HG03064 (cell line): ENCODE data around the gene NANOS2.

Experiments
- ATAC-seq: cut with Tn5 transposase; IDR thresholded peaks from one replicate; pipeline ENCODE4 v1.9.1; 2021; ENCODE audit warnings: low read depth; ENCODE audit not compliant: unreplicated experiment

NANOS2 gene

DNA sequence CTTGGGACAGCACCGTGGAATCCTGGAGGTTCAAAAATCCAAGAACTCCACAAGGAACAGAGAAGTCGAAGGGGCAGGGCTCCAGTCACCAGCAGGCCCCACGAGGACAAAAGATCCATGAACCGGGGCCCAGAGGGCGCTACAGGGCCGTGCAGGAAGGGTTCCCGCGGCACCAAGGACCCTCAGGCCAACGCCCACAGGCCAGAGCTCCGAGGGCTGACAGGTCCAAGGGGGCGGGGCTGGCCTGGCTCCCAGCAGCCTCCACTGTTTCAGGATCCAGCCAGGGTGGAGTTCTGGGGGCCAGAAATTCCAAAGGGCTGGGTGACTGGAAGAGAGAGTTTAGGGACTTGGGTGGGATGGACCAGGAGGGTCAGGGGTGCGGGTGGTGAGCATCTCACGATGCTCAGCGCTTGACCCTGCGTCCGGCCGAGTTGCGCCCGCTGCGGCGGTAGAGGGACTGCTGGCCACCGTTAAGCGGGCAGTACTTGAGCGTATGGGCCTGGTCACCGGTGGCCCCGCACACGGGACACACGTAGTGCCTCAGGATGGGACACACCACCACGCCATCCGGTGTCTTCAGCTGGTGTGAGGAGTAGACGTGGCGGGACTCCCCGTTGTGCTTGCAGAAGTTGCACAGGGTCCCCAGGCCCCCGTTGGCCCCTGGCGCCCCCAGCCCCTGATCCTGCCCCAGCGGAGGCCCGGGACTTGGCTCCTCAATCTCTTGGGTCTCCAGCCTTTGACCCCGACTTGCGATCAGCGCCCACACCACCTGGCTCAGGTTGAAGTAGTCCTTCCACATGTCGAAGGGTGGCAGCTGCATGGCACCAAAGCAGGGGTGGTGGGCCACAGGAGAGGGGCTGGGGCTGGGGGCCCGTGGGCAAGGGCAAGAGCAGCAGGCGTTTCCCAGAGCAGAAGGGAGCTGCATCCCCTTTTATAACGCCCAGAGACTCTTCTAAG lies at the start of gene NANOS2:
Gene NANOS2 (minus strand): TSS at position 905 of the 957 bp plus-strand sequence. CDS start 85 bp downstream, at position 820.
- no peak for ATAC-seq

DNA sequence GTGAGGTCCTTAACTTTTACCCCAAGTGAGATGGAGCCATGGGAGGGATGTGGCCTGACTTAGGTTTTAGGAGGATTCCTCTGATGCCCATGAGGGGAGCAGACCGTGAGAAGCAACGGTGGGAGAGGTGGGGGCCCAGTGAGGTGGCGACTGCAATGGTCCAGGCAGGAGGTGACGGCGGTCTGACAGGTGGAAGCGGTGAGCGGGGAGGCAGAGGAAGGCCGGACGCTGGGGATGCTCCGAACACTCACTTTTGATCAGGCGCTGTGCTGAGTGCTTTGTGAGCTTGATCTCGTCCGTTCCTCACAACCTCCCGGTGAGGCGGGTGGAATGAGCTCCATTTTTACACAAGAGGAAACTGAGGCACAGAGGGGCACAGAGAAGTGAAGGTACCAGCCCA lies 47.4 kb upstream of the NANOS2 start:
- no peak for ATAC-seq

DNA sequence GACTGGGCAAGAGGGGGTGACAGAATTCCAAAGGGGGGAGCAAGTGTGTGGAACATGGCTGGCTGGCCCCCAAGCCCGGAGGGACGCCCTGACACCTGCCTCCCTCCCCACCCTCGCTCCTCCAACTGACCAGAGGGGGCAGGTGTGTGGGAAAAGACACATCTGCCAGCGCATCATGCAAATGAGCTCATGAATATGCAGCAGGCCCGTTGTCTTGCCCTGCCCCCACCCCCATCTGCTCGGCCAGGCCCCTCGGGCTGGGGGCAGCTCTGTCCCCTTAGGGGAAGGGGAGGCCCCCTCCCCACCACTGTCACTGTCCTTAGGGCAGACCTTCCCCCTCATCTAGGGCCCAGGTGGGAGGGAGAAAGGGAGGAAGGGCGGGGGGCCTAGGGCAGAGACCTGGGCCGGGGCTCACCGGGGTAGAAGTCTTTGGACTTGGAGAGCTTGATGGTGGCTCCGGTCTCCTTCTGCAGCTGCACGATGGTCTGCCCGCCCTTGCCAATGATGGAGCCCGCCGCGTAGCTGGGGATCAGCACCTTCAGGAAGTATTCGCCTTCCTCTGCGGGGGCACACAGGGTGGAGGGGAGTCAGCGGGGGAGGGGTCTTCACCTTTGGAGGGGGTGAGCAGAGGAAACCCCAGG lies 46.1 kb upstream of the NANOS2 start:
- ATAC-seq, result no peak

DNA sequence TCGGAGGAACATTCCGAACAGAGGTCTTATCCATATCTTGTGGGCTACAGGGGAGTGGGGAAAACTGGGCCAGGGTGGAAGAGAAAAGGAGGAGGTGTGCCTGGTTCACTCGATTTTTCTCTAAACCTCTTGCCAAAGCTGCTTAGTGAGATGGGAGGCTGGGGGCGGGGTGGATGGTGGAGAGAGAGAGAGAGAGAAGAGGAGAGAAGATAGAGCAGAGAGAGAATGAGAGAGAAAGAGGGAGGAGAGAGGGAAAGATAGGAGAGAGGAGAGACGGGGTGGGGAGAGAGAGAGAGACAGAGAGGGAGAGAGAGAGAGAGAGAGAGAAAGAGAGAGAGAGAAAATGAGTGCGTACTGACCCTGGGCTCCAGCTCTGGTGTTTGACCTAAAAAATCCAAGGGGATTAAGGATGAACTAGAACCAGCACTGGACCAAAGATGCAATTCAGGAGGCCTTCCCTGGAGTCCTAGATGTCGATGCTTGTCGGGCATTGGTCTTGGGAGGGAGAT lies 45.0 kb upstream of the NANOS2 start:
- ATAC-seq, result no peak

DNA sequence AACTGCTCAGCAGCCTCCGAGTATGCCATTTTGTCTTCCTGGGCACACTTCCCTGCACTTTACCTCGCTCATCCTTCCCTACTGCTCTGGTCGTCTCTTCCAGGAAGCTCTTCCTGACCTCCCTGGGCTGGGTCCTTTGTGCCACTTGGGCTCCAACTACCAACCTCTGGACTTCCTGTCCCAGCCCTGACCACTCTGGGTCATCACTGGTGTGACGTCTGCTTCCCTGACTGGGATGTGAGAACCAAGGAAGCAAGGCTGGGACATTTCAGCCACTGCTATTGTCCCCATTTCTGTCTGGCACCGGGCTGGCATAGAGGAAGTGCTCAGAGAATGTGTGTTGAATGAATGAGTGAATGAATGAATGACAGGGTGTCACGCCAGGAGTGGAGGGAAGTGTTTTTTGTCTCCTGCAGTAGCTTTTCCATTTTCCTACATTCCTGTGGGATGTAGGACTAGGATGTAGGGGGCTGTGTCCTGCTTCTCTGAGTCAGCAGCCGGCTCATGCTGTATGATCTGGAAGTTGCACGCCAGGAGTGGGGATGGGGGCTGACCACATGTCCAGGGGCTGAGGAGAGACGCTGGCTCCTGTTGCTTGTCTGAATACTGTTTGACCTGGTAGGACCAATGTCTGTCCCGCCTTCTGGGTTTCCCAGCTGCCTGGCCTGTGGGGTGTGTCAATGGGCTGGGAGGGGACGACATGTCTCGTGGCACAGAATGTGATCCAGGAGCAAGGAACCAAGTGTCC lies 44.4 kb upstream of the NANOS2 start:
- ATAC-seq, result no peak

DNA sequence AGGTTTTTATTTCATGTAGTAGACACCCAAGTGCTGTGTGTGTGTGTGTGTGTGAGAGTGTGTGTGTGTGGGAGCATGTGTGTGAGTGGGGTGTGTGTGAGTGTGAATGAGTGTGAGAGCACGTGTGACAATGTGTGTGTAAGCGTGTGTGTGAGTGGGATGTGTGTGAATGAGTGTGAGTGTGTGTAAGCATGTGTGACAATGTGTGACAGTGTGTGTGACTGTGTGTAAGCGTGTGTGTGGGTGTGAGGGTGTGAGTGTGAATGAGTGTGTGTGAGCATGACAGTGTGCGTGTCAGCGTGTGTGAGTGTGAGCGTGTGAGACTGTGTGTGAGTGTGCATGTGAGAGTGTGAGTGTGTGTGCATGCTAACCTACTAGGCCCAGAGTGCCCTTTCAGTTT lies 43.7 kb upstream of the NANOS2 start:
- ATAC-seq, result no peak

DNA sequence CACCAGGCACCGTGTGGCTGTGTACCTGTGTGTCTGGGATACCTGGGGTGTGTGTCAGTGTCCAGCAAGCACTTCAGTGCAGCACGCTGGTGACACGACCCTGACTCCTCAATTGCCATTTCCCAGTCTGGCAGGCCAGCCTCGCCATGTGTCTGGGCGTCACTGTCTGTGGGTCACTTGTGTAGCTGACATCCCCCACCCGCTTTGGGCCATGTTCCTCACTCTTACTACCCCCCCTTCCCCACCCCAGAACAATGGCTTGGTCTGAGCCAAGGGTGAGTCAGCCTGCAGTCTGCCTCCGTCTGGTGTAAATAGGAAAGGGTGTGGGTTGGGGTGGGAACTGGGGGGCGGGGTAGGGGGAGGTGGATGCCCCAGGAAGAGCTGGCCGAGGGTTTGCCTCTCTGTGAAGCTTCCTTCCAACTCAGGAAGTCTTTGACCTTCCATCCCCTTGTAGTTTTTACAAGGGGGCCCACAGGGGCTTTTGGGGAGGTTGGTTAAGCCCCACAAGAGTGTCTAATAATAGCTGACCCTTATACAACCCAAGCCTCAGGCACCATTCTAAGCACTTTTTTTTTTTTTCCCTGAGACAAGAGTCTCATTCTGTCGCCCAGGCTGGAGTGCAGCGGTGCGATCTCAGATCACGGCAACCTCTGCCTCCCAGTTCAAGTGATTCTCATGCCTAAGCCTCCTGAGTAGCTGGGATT lies 41.5 kb upstream of the NANOS2 start:
- no peak for ATAC-seq

DNA sequence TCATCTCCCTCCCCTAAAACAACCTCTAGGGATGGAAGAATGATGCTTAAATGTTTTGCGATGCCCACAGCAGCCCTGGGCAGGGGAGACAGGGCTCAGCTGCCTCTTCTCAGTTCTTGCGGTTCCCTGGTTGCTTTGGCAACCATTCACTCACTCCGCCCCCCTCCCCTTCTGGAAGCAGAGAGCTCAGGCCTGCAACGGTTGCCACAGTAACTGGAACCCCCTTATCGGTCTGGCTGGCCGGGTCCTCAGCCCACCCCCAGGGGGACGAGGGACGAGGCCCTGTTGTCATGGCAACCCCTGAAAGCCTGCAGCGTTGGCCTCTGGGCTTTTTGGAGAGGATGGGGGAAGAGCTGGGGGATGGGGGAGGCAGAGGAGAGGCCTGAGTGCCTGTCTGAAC lies 39.6 kb upstream of the NANOS2 start:
- ATAC-seq, result no peak

DNA sequence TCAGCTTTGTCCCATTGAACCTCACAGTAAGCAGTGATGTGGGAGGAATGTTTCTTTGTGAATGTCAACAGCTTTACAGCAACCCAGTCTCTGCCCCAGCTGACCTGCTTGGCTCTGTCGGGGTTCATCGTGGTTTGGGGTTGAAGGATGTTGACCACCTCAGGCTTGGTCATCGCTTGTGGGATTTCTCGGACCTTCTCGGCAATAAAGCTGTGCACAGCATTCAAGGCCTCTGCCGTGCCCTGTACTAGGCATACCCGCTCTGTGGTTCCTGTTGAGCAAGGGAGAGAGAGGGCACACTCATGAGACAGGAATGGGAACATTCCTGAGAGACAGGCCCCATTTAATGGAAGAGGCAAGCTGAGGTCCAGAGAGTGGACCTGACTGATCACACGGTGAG lies 39.1 kb upstream of the NANOS2 start:
- ATAC-seq, result no peak

DNA sequence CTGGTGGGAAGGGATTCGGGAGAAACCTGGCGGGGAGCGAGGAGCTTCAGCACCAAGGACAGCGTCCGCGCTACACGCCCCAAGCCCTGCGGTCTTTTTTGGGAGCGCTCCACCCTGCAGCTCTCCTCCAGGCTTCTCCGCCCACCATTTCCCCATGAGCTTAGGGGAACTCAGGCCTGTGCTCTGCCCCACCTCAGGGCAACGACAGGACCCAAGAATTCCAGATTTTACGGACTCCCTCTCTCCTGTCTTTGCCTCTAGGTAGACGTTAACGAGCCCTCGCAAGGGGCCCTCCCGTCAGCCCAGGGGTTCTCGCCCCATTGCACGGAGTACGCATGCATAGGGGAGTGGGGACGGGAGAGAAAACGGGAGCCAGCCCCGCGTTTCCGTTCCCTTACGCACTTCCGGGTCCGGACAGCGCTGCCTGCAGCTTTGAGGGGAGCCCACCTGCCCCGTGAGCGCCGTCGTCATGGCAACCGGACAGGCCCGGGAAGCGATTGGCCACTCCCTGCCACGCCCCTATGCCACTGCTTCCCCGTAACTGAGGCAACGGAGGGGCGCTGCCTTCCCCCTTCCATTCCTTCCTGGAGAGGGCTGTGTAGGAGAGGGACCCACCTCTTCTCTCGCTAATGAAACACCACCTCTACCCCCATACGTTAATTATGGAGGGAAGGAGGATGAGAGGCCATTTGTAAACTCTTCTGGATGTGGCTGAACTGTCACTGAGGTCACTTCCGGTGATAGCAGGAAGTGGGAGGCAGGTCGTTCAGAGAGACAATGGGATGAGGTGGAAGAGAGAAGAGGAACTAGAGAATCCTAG lies 38.3 kb upstream of the NANOS2 start:
- no peak for ATAC-seq

DNA sequence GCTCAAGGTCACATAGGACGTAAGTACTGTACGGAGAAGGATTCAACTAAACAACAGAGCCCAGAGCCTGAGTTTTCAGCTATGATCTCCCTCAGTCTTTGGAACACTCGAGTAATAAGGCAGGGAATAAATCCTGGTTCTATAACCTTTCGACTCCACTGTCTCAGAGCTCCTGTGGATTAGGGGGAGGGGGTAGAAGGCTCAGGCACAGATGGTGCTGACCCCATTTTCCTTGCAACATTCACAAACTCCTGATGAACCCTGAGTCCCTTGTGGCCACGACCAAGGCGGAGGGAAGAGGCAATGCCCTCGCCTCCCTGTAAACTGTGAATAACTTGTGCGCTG lies 37.7 kb upstream of the NANOS2 start:
- no peak for ATAC-seq

DNA sequence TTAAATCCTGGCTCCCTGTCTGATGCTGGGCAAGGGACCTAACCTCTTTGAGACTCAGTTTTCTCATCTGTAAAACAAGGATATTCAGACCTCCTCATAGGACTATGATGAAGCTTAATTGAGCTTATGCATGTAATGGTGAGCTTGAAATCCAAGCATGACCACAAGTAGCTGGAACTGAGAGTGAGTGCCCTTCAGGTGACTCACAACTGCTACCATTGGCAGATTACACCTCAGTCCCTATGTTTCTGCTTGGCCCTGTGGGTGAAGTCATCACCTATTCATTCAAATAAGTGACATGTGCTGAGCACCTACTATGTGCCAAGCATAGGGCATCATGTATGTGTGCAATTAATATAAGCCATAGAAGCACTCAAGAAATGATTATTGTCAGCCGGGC lies 33.3 kb upstream of the NANOS2 start:
- no peak for ATAC-seq

DNA sequence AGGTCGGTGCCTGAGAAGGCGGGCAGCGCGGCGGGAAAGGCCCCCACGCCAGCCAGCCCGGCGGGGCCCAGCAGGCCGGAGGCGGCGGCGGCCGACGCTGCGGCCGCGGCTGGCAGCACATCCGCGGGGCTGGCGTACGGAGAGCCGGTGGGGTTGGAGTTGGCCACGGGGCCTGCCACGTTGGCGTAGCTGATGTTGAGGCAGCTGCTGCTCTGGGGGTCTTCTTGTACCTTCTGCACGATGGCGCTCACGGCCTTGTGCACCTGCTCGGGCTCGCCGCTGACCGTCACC lies 25.9 kb upstream of the NANOS2 start:
- no peak for ATAC-seq

DNA sequence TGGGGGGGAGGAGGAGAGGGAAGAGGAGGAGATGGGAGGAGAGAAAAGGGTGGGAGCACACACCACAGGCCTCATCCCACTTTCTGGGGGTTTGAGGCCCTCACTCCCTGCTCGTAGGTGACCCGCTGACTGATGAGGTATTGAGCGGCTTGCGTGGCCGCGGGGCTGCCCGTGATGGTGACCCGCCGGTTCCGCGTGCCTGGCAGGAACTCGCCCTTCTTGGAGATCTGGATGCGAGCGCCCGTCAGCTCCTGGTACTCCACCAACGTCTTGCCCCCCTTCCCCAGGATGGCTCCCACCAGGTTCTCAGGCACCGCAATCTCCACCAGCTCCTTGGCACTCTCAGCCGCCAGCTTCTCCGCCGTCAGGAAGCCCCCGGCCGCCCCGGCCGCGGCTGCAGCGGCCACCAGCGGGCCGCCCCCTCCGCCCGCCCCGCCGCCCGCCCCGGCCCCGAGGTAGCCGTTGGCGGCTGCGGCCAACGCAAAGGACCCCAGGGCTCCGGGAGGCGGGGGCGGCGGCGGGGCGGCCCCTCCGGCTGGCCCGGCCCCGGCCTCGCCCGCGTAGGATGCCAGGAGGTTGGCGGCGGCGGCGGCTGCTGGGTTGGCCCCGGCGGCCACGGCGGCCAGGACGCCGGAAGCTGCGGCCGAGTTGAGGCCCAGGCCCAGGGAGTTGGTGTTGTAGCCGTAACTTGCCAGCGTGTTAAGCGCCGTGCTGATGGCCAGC lies 25.4 kb upstream of the NANOS2 start:
- ATAC-seq, result no peak

DNA sequence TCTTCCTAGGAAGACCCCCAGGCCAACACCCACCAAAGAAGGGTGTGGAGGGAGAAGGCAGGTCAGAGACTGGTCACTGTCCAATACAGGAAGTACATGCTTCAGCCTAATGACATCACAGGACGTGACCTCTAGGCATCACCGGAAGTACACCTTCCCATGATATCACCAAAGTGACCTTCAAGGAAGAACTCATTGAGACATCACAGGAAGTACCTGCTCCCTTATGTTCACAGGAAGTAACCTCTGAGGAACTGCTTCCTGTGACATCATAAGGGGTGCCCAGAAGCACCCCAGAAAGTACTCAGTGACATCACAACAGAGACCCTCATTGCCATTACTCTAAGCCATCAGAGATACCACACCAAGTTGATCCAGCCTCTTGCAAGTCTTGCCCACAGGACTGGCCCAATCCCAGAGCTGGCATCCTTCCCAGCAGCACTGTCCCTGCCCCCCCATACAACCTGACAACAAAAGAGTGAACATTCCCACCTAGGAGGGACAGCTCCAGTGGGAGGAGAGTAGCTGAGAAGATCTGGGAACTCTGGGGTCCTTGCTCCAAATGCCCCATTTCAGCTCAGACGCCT lies 24.2 kb upstream of the NANOS2 start:
- ATAC-seq, result no peak

DNA sequence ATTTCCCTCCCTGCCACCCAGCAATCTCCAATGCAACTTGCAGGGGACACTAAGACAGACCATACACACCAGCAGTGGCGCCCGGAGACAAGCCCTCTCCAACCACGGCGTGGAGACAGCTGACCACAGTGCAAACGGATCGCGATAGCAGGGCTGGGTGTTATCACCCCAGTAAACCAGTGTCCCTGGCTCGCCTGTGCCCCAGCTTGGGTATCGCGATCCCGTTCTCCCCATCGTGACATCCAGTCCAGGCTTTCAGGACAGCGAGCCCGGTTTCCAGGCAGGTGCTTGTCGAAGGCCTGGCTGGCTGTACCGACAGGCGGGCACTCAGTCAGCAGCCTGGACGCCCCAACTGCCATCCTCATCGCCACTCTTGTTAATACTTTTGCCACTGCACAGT lies 20.7 kb upstream of the NANOS2 start:
- no peak for ATAC-seq

DNA sequence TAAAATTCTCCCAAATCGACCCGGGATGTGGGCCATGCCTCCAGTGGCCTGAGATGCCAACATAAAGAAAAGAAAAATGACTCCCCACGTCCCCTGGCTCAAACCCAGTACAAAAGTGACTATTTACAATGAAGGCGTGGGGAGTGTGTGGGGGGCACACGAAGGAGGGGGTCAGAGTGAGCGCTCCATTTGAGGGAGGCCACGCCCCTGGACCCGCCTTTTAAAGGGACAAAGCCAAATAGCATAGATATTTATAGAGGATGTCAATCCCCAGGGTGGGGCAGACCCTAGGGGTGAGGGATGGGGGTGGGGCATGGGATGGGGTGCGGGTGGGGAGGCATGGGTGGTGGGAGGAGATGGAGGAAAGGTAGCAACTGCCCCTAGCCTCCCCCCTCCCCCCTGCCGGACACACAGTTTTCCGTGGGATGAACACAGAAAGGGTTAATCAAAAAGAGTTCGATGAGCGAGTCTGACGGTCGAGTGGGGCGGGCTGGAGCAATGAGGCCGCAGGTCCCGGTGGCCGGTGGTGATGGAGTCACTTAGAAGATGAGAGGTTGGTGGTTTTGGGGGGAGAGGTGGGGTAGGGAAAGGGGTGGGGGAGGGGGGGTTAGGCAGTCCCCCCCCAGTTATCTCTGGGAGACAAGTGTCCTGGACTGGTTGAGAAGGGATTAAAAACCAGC lies 20.1 kb upstream of the NANOS2 start:
- ATAC-seq, result no peak

DNA sequence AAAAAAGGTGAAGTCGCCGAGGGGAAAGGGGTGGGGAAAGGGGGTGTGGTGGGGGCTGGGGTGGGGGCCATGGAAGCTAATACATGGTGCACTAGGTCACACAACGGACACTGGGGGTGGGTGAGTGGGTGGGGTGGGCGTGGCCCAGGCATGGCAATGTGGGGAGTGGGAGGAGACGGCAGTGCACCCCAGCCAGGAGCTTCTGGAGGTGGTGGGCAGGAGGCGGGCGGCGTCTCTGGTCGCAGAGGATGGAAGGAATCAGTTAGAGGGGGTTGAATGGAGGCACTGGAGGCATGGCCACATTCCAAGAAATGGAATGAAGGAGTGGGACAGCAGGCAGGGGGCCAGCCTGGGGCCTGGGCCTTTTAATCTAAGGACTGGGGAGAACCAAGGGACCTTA lies 19.2 kb upstream of the NANOS2 start:
- no peak for ATAC-seq
